Right atrium auricular region (tissue), 2 donors: ENCODE results near the gene MAPK1IP1L. TPM values are rescaled to one million over a fixed set of nuclear protein-coding genes. Genes with fewer than 3 reads are reported as not detected.
"Not testable (repeated sequence)": the region's sequence is repeated elsewhere in the genome, so short reads cannot be mapped to it uniquely, and the experiment has no call there.

Source experiments
- DNase-seq: peaks from one replicate; pipeline ENCODE4 v3.0.0-alpha.2; 2019; ENCODE audit warnings: low spot score
- H3K27ac ChIP-seq, 2 donors: fragments of 200-600 bp; sonication (generic); 1 replicate in 1 of 2; 2 replicates in 1 of 2; pipeline ENCODE4 v1.5.1; 2016 to 2019
- H3K27me3 ChIP-seq, 2 donors: fragments of 200-600 bp; sonication (generic); one replicate each; pipeline versions ENCODE4 v1.5.1 to v1.6.0; 2017 to 2019
- H3K36me3 ChIP-seq: fragments of 200-600 bp; sonication (generic); one replicate; pipeline ENCODE4 v1.5.1; 2016
- H3K4me1 ChIP-seq, 2 donors: fragments of 200-600 bp; sonication (generic); one replicate each; pipeline versions ENCODE4 v1.5.1 to v1.6.0; 2017 to 2019
- H3K4me3 ChIP-seq, 2 donors: fragments of 200-600 bp; sonication (generic); 1 replicate in 1 of 2; 2 replicates in 1 of 2; pipeline ENCODE4 v1.5.1; 2017 to 2019; ENCODE audit warnings: mild to moderate bottlenecking in 1 of 2, moderate library complexity in 1 of 2
- H3K9me3 ChIP-seq, 2 donors: fragments of 200-600 bp; sonication (generic); one replicate each; pipeline ENCODE4 v1.5.1; 2019
- CTCF ChIP-seq, 2 donors: fragments of 200-600 bp; sonication (generic); IDR thresholded peaks; one replicate each; pipeline ENCODE4 v1.5.1; 2019; ENCODE audit warnings: antibody characterized with exemption in 2 of 2
- total RNA-seq, 2 donors: library from RNA; depleted of rRNA; stranded (reverse); fragments of >200 nt; gene quantifications; one replicate each; pipeline ENCODE4 v1.1.0, GENCODE V29; 2016

MAPK1IP1L gene
- total RNA-seq, 2 donors from 2014 or later = 81.2 to 111 TPM

GRCh38 chr14:55062517-55063351 lies 11.3 kb downstream of the MAPK1IP1L start:
- DNase-seq = no peak
- TF ChIP-seq CTCF (IDR thresholded peaks at IDR 0.05) = no peak
- Histone ChIP-seq H3K36me3 (peaks cover 31% of the 10 kb centered on the region), H3K27me3 (no peaks in the 10 kb centered on the region), H3K9me3 (no peaks in the 10 kb centered on the region), H3K4me1 (peaks cover 0 to 22% of the 10 kb centered on the region in 2 donors), H3K27ac (peak overlapping the region; percentile 8 to 49), H3K4me3 (no peak overlapping the region)

GRCh38 chr14:55064896-55065295 lies 13.4 kb downstream of the MAPK1IP1L start:
- peaks cover 0 to 22% of the 10 kb centered on the region in 2 donors for H3K4me1 ChIP-seq

GRCh38 chr14:55065411-55065810 lies 14.0 kb downstream of the MAPK1IP1L start:
- TF ChIP-seq CTCF (IDR thresholded peaks at IDR 0.05) = no peak
- peak overlapping the region; percentile 31 to 33 for H3K27ac ChIP-seq
- H3K4me3 ChIP-seq = no peak overlapping the region
- H3K4me1 ChIP-seq = peaks cover 0 to 22% of the 10 kb centered on the region in 2 donors
- H3K36me3 ChIP-seq = peaks cover 30% of the 10 kb centered on the region
- H3K27me3 ChIP-seq = no peaks in the 10 kb centered on the region
- H3K9me3 ChIP-seq = no peaks in the 10 kb centered on the region
- DNase-seq = no peak

More at GRCh38 chr14:55064896-55065295, 13.4 kb downstream of the MAPK1IP1L start:
- H3K4me3 ChIP-seq, H3K9me3 ChIP-seq, H3K27me3 ChIP-seq, DNase-seq: not testable (repeated sequence)
- Histone ChIP-seq H3K27ac (peak overlapping the region; percentile 31 to 33), H3K36me3 (peaks cover 30% of the 10 kb centered on the region)

GRCh38 chr14:55066223-55066622 lies 14.8 kb downstream of the MAPK1IP1L start:
- Histone ChIP-seq H3K27ac (peak overlapping the region in 1 of 2 donors; percentile 31), H3K4me1 (peaks cover 0 to 28% of the 10 kb centered on the region in 2 donors), H3K27me3 (no peaks in the 10 kb centered on the region), H3K36me3 (peaks cover 30% of the 10 kb centered on the region), H3K9me3 (no peaks in the 10 kb centered on the region), H3K4me3 (no peak overlapping the region)
- no peak for TF ChIP-seq CTCF (IDR thresholded peaks at IDR 0.05)
- no peak for DNase-seq

GRCh38 chr14:55070981-55071411 lies 19.5 kb downstream of the MAPK1IP1L start:
- H3K27ac ChIP-seq = peak overlapping the region; percentile 73 to 79
- no peak for TF ChIP-seq CTCF (IDR thresholded peaks at IDR 0.05)
- no peaks in the 10 kb centered on the region for H3K9me3 ChIP-seq
- H3K36me3 ChIP-seq = peaks cover 3% of the 10 kb centered on the region
- peaks cover 0 to 28% of the 10 kb centered on the region in 2 donors for H3K4me1 ChIP-seq
- H3K27me3 ChIP-seq = no peaks in the 10 kb centered on the region
- no peak for DNase-seq
- H3K4me3 ChIP-seq = no peak overlapping the region

GRCh38 chr14:55071870-55072640 lies 20.6 kb downstream of the MAPK1IP1L start:
- no peak for DNase-seq
- peaks cover 0 to 28% of the 10 kb centered on the region in 2 donors for H3K4me1 ChIP-seq

More at GRCh38 chr14:55071870-55072640, 20.6 kb downstream of the MAPK1IP1L start:
- Histone ChIP-seq H3K36me3 (peaks cover 3% of the 10 kb centered on the region), H3K4me3 (peak overlapping the region in 1 of 2 donors; percentile 9), H3K9me3 (no peaks in the 10 kb centered on the region), H3K27ac (peak overlapping the region; percentile 73 to 79), H3K27me3 (no peaks in the 10 kb centered on the region)
- TF ChIP-seq CTCF (IDR thresholded peaks at IDR 0.05) = no peak
